PC-3 (cell line): Measurements from ENCODE around the gene CHST11.

Source experiments
- EZH2 ChIP-seq: fragments of 300-600 bp; sonication (generic); IDR thresholded peaks from one replicate; pipeline ENCODE4 v1.6.1; 2017; ENCODE audit warnings: antibody characterized with exemption, mild to moderate bottlenecking, low read length; ENCODE audit not compliant: unreplicated experiment
- EZH2phosphoT487 ChIP-seq: fragments of 300-600 bp; sonication (generic); IDR thresholded peaks from 2 replicates; pipeline ENCODE4 v1.6.1; 2018; ENCODE audit warnings: mild to moderate bottlenecking, antibody characterized with exemption, low read length, borderline replicate concordance
- TF ChIP-seq, protein P1 (sequence below): fragments of 300-600 bp; sonication (generic); conservative IDR thresholded peaks from 2 replicates; pipeline ENCODE4 v1.5.1; 2017; ENCODE audit warnings: antibody characterized with exemption, low read depth, mild to moderate bottlenecking, low read length

DNA sequence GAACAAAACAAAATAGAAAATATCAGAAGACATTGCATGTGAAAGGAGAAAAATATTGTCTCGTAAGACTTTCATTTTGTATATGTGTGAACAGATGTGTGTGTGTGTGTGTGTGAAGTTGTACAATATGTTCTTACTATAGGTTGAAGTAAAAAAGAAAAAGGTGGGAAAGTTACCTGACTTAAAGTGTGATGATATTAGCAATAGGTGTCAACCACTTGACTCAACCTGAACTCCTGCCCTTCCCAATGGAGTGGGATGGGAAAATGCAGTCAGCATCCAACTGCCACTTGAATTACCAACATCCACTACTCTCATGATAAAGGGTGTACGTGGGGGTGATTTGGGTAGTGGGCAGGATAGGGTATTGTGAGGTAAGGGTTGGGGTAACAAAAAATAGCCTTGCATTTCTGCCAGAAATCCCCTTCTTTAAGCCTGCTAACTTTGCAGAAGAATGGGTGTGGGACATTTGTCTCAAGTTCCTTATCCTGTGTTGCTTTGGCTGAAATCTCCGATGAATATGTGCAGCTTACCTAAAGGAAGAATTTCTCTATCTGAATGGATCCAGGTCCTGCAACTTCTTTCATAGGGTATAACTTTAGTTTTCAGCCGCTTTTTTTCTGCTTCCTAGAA lies 181.6 kb downstream of the CHST11 start:
- TF ChIP-seq EZH2 (no peak), EZH2phosphoT487 (no peak)
- TF ChIP-seq, protein P1, sequence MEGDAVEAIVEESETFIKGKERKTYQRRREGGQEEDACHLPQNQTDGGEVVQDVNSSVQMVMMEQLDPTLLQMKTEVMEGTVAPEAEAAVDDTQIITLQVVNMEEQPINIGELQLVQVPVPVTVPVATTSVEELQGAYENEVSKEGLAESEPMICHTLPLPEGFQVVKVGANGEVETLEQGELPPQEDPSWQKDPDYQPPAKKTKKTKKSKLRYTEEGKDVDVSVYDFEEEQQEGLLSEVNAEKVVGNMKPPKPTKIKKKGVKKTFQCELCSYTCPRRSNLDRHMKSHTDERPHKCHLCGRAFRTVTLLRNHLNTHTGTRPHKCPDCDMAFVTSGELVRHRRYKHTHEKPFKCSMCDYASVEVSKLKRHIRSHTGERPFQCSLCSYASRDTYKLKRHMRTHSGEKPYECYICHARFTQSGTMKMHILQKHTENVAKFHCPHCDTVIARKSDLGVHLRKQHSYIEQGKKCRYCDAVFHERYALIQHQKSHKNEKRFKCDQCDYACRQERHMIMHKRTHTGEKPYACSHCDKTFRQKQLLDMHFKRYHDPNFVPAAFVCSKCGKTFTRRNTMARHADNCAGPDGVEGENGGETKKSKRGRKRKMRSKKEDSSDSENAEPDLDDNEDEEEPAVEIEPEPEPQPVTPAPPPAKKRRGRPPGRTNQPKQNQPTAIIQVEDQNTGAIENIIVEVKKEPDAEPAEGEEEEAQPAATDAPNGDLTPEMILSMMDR, result no peak
